GM06990 (cell line): Measurements from ENCODE around the gene TASL.
A peak's percentile ranks its signal among the peaks of the same experiment; 100 is the strongest.
"Not testable (repeated sequence)": the region's sequence is repeated elsewhere in the genome, so short reads cannot be mapped to it uniquely, and the experiment has no call there.

Source experiments
- DNase-seq: peaks from one replicate; pipeline ENCODE4 v3.0.0-alpha.2; 2011; ENCODE audit not compliant: insufficient read length; ENCODE audit errors: extremely low read depth
- H3K27me3 ChIP-seq: replicated peaks from 2 replicates; pipeline ENCODE4 v1.6.0; 2011; ENCODE audit warnings: low read length; ENCODE audit not compliant: control insufficient read depth, insufficient read depth
- H3K36me3 ChIP-seq: 2 replicates; pipeline ENCODE4 v1.5.1; 2011; ENCODE audit warnings: low read length; ENCODE audit not compliant: control insufficient read depth, insufficient read depth
- H3K4me3 ChIP-seq: replicated peaks from 2 replicates; pipeline ENCODE4 v1.5.1; 2011; ENCODE audit warnings: low read depth, mild to moderate bottlenecking, control low read depth, low read length
- TF ChIP-seq, protein P1 (sequence below): IDR thresholded peaks from 2 replicates; pipeline ENCODE4 v1.5.1; 2011; ENCODE audit warnings: low read length, control low read depth, mild to moderate bottlenecking, inconsistent platforms; ENCODE audit not compliant: insufficient read depth, poor library complexity, severe bottlenecking

The TASL gene

DNA sequence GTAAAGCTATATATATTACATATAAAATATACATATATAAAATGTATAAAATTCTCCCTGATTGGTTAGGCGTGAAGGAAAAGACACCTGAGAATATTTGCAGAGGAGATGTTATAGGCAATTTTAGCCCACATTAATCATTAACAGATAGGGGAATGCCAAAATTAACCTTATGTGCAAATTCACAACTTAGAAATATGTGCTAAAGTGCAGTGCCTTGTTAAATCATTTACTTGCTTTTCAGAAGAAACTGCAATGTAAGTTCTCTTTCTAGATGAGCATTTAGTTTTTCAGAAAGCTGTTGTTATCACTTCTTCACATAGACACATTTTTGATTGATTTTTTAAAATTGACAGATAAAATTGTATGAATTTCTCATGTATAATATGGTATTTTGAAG lies 5.6 kb downstream of the TASL start:
- Histone ChIP-seq H3K36me3 (no peaks in the 10 kb centered on the region), H3K27me3 (no peaks in the 10 kb centered on the region), H3K4me3 (no peak overlapping the region; the same call in 1 of the 2 replicates)
- TF ChIP-seq, protein P1, sequence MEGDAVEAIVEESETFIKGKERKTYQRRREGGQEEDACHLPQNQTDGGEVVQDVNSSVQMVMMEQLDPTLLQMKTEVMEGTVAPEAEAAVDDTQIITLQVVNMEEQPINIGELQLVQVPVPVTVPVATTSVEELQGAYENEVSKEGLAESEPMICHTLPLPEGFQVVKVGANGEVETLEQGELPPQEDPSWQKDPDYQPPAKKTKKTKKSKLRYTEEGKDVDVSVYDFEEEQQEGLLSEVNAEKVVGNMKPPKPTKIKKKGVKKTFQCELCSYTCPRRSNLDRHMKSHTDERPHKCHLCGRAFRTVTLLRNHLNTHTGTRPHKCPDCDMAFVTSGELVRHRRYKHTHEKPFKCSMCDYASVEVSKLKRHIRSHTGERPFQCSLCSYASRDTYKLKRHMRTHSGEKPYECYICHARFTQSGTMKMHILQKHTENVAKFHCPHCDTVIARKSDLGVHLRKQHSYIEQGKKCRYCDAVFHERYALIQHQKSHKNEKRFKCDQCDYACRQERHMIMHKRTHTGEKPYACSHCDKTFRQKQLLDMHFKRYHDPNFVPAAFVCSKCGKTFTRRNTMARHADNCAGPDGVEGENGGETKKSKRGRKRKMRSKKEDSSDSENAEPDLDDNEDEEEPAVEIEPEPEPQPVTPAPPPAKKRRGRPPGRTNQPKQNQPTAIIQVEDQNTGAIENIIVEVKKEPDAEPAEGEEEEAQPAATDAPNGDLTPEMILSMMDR: no peak
- DNase-seq: no peak

DNA sequence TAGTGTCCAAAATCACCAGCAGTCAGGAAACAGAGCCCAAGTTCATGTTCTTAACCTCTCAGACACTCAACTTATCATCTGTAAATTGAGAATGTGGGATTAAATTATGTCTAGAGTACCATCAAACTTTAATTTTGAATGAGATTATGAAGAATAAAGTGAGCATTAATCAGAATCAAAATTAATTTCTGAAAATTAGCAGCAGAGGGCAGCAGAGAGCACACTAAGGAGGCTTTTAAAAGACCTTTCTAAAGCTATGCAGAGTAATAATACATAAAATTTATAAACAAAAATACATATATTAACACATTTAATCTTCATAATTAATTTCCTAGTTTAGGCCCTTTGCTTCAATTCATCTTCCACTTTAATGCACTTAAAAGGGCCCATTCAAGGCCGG lies 7.1 kb downstream of the TASL start:
- no peak overlapping the region for H3K4me3 ChIP-seq
- no peak for DNase-seq
- no peaks in the 10 kb centered on the region for H3K27me3 ChIP-seq
- TF ChIP-seq, protein P1: peak; percentile 51
- H3K36me3 ChIP-seq: no peaks in the 10 kb centered on the region

DNA sequence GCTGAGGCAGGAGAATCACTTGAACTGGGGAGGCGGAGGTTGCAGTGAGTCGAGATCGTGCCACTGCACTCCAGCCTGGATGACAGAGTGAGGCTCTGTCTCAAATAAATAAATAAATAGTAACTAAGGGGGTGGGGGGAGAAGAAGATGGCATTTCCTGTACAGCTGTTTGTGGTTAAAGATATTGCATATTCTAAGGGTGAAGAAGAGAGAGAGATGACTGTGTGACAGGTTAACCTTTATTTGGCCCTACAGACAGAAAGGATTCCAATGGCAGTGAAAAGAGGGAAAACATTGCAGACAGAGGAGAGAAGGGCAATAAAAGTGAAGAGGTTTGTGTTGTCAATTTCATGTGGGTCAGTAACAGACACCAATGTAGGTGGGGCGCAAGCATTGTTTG lies 9.4 kb downstream of the TASL start:
- Histone ChIP-seq H3K27me3 (no peaks in the 10 kb centered on the region), H3K36me3 (no peaks in the 10 kb centered on the region; the same call in 1 of the 2 replicates), H3K4me3 (no peak overlapping the region)
- DNase-seq: no peak
- TF ChIP-seq, protein P1: no peak

DNA sequence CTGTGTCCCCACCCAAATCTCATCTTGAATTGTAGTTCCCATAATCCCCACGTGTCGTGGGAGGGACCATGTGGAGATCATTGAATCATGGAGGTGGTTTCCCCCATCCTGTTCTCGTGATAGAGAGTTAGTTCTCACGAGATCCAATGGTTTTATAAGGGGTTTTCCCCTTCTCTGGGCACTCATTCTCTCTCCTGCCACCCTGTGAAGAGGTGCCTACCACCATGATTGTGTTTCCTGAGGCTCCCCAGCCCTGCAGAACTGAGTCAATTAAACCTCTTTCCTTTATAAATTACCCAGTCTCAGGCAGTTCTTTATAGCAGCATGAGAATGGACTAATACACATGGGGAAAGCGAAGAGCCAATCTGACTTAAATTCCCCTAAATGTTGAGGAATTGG lies 14.5 kb downstream of the TASL start:
- H3K4me3 ChIP-seq, H3K36me3 ChIP-seq, H3K27me3 ChIP-seq, DNase-seq: not testable (repeated sequence)

DNA sequence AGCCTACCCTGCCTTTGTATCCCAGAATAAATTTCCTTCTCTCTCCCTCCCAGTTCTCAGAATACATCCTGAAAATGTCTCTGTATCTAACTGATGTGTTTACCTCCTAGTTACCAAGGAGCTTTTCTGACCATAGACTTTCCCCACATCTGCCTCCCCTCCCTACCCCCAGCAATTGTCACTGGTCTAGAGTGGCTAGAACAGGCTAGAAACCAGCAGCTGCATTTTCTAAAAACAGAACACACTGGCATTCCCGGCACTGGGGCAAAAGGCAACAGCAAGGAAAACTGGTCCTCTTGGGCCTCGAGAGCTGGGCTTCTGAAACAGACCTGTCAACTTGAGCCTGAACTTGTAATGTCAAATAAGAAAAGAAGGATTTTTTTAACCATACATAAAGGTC lies 16.4 kb downstream of the TASL start:
- TF ChIP-seq, protein P1: no peak
- H3K4me3 ChIP-seq: no peak overlapping the region
- H3K36me3 ChIP-seq: peaks cover 5% of the 10 kb centered on the region
- no peaks in the 10 kb centered on the region for H3K27me3 ChIP-seq
- no peak for DNase-seq

DNA sequence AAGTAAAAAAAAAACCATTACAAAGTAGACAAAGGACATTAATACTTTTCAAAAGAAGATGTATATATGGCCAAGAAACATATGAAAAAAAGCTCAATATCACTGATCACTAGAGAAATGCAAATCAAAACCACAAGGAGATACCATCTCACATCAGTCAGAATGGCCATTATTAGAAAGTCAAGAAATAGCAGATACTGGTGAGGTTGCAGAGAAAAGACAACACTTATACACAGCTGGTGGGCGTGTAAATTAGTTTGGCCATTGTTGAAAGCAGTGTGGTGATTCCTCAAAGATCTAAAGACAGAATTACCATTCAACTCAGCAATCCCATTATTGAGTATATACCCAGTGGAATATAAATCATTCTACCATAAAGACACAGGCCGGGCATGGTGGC lies 39.3 kb downstream of the TASL start:
- Histone ChIP-seq H3K27me3 (no peaks in the 10 kb centered on the region), H3K4me3 (no peak overlapping the region), H3K36me3 (no peaks in the 10 kb centered on the region)
- DNase-seq: no peak
- TF ChIP-seq, protein P1: no peak
